ENCODE measurements around the gene DOCK1. TPM values are rescaled to one million over a fixed set of nuclear protein-coding genes. Genes with fewer than 3 reads are reported as not detected.

Gene DOCK1
- total RNA-seq, 2 experiments from 2014 or later, result 0.14 to 0.18 TPM

DNA sequence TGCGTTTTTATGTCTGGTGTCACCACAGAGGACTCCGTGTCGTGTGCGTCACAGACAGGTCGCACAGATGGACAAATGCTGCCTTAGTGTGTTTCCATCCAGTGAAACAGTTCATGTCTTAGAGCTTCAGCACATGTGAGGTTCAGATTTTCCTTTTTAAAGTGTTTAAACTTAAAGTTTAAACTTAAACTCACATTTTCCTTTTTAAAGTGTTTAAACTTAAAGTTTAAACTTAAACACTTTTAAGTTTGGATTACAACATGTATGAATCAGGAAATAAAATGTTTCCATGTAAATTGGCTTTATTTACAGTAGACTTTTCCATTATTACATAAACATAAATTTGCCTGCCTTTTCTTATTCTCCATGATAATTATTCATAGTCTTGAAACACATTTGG is 223.9 kb downstream of the DOCK1 start:
- H3K4me3 Mint-ChIP-seq, result no peak overlapping the region
- H3K4me1 Mint-ChIP-seq (ENCODE audit: low read depth), result no peaks in the 10 kb centered on the region
- ChIA-PET CTCF (no interaction called here), POLR2A (no interaction called here)
- no peaks in the 10 kb centered on the region for H3K27me3 Mint-ChIP-seq
- H3K36me3 Mint-ChIP-seq (ENCODE audit: low read depth), result no peaks in the 10 kb centered on the region
- no peak overlapping the region for H3K27ac Mint-ChIP-seq
- intact Hi-C loops (cut with micrococcal nuclease), result no loop called here
- no peaks in the 10 kb centered on the region for H3K9me3 Mint-ChIP-seq
- DNase-seq, result no peak
- TF ChIP-seq, protein P1, sequence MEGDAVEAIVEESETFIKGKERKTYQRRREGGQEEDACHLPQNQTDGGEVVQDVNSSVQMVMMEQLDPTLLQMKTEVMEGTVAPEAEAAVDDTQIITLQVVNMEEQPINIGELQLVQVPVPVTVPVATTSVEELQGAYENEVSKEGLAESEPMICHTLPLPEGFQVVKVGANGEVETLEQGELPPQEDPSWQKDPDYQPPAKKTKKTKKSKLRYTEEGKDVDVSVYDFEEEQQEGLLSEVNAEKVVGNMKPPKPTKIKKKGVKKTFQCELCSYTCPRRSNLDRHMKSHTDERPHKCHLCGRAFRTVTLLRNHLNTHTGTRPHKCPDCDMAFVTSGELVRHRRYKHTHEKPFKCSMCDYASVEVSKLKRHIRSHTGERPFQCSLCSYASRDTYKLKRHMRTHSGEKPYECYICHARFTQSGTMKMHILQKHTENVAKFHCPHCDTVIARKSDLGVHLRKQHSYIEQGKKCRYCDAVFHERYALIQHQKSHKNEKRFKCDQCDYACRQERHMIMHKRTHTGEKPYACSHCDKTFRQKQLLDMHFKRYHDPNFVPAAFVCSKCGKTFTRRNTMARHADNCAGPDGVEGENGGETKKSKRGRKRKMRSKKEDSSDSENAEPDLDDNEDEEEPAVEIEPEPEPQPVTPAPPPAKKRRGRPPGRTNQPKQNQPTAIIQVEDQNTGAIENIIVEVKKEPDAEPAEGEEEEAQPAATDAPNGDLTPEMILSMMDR (IDR thresholded peaks at IDR 0.05), result no peak
- no peak for ATAC-seq

- Mint-ChIP-seq H3K4me3 (no peak overlapping the region), H3K27me3 (no peaks in the 10 kb centered on the region), H3K4me1 (ENCODE audit: low read depth) (no peaks in the 10 kb centered on the region), H3K9me3 (no peaks in the 10 kb centered on the region), H3K36me3 (ENCODE audit: low read depth) (no peaks in the 10 kb centered on the region), H3K27ac (no peak overlapping the region)
- POLR2A ChIA-PET, result no interaction called here
- CTCF ChIA-PET, result no interaction called here
- no peak for ATAC-seq
- intact Hi-C loops (cut with micrococcal nuclease), result no loop called here
- DNase-seq, result no peak
- TF ChIP-seq, protein P1 (IDR thresholded peaks at IDR 0.05), result no peak
These were observed 227.2 kb downstream of the DOCK1 start for GRCh38 chr10:127132451-127132850.

DNA sequence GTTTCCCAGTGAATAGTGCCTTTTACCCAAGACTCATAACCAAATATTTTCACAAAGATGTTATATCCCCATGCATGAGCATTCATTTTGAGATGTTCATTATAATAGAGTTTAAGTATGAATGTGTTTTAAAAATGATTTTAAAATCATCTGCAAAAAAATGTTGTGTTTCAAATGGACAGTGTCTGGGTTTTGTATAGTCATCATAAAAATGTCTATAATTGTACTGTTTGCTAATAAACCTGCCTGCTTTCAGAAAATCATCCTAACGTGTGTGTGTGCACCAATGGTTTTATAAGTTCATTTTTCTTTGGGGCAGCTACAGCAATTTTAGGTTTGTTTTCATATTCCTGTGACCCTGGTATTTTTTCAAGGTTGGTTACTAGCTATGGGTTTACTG is 228.0 kb downstream of the DOCK1 start:
- no peak for DNase-seq
- ChIA-PET CTCF (no interaction called here), POLR2A (no interaction called here)
- no peak for ATAC-seq
- Mint-ChIP-seq H3K36me3 (ENCODE audit: low read depth) (no peaks in the 10 kb centered on the region), H3K9me3 (no peaks in the 10 kb centered on the region), H3K27ac (no peak overlapping the region), H3K27me3 (no peaks in the 10 kb centered on the region), H3K4me1 (ENCODE audit: low read depth) (no peaks in the 10 kb centered on the region), H3K4me3 (no peak overlapping the region)
- TF ChIP-seq, protein P1 (IDR thresholded peaks at IDR 0.05), result no peak
- intact Hi-C loops (cut with micrococcal nuclease), result no loop called here

DNA sequence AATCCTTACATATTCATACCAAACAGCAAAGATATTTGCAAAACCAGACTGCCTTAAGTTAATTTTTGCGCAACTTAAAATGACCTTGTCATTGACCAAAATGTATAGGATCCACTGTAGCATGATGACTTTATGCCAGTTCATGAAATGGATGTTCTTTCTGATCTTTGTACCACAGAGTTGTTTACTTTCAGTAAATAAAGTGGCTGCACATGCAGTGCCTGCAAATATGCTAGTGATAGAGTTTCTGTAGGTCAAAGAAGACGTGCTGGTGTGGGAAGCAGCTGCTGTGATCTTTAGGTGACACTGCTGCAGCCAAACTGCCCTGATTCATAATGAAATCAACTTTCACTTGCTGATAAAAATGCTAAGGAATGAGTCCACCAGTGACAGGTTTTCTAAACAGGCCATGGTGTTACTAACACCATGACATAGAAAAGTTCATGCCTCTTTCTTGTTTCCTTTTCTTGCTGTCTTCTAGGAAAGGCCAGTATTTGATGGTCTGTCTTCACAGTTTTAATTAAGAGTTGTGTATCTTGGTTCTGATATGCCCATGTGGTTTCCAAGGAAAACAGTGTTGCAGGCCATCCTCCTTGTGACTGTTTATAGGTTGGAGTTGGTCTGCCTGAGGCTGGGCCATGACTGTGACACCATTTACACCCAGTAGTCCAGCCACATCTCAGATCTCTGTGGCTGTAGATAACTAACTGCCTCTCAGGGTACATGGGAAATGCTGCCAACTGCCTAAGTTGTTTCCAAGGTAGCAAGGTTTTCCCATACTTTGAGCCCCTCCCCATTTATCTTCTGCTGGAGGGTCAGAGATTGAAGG is 228.7 kb downstream of the DOCK1 start:
- Mint-ChIP-seq H3K36me3 (ENCODE audit: low read depth) (no peaks in the 10 kb centered on the region), H3K4me1 (ENCODE audit: low read depth) (no peaks in the 10 kb centered on the region), H3K27me3 (no peaks in the 10 kb centered on the region), H3K27ac (no peak overlapping the region), H3K9me3 (no peaks in the 10 kb centered on the region), H3K4me3 (no peak overlapping the region)
- intact Hi-C loops (cut with micrococcal nuclease), result no loop called here
- ChIA-PET CTCF (no interaction called here), POLR2A (no interaction called here)
- DNase-seq (no peak), ATAC-seq (no peak)
- TF ChIP-seq, protein P1 (IDR thresholded peaks at IDR 0.05), result no peak

GRCh38 chr10:127135844-127136577 is 230.8 kb downstream of the DOCK1 start:
- H3K27me3 Mint-ChIP-seq, result no peaks in the 10 kb centered on the region
- ChIA-PET POLR2A (no interaction called here), CTCF (no interaction called here)
- no peaks in the 10 kb centered on the region for H3K36me3 Mint-ChIP-seq (ENCODE audit: low read depth)
- TF ChIP-seq, protein P1 (IDR thresholded peaks at IDR 0.05), result no peak
- intact Hi-C loops (cut with micrococcal nuclease), result no loop called here
- no peaks in the 10 kb centered on the region for H3K4me1 Mint-ChIP-seq (ENCODE audit: low read depth)
- no peaks in the 10 kb centered on the region for H3K9me3 Mint-ChIP-seq
- ATAC-seq (no peak), DNase-seq (no peak)
- H3K4me3 Mint-ChIP-seq, result no peak overlapping the region
- H3K27ac Mint-ChIP-seq, result no peak overlapping the region
